DND-41 (cell line): Measurements from ENCODE around the gene SCART1.
"Not testable (repeated sequence)": the region's sequence is repeated elsewhere in the genome, so short reads cannot be mapped to it uniquely, and the experiment has no call there.

Experiments used
- ATAC-seq: fragments of 200-7000 bp; cut with Tn5 transposase; 3 replicates; pipeline ENCODE4 v1.9.1; 2021; ENCODE audit warnings: low read depth; ENCODE audit not compliant: insufficient read depth
- DNase-seq: peaks from one replicate; pipeline ENCODE4 v3.0.0-alpha.2; 2020
- H2AFZ ChIP-seq: 2 replicates; pipeline ENCODE4 v1.6.0; 2012; ENCODE audit warnings: low read depth, low read length
- H3K27ac ChIP-seq: 2 replicates; pipeline ENCODE4 v1.5.1; 2012; ENCODE audit warnings: low read length, inconsistent platforms
- H3K27me3 ChIP-seq: fragments of 200-600 bp; sonication (generic); 2 replicates; pipeline ENCODE4 v1.6.0; 2012; ENCODE audit warnings: low read length, mild to moderate bottlenecking, inconsistent platforms; ENCODE audit not compliant: insufficient read depth, poor library complexity
- H3K36me3 ChIP-seq: 2 replicates; pipeline ENCODE4 v1.5.1; 2012; ENCODE audit warnings: low read length, inconsistent platforms; ENCODE audit not compliant: insufficient read depth
- H3K4me1 ChIP-seq: 2 replicates; pipeline ENCODE4 v1.5.1; 2012; ENCODE audit warnings: mild to moderate bottlenecking, low read length; ENCODE audit not compliant: insufficient read depth
- H3K4me2 ChIP-seq: 2 replicates; pipeline ENCODE4 v1.6.0; 2012; ENCODE audit warnings: mild to moderate bottlenecking, moderate library complexity, low read length, inconsistent platforms; ENCODE audit not compliant: insufficient read depth
- H3K4me3 ChIP-seq, 2 experiments: fragments of 200-600 bp in 1 of 2; shearing (Covaris generic) in 1 of 2; 2 replicates each; pipeline ENCODE4 v1.5.1; 2012 to 2016; ENCODE audit warnings: inconsistent platforms in 2 of 2, low read length in 2 of 2, mild to moderate bottlenecking in 2 of 2, low read depth in 1 of 2, moderate library complexity in 1 of 2
- H3K79me2 ChIP-seq: 2 replicates; pipeline ENCODE4 v1.6.0; 2012; ENCODE audit warnings: low read length, inconsistent platforms; ENCODE audit not compliant: insufficient read depth
- H3K9ac ChIP-seq: 2 replicates; pipeline ENCODE4 v1.6.0; 2012; ENCODE audit warnings: low read depth, mild to moderate bottlenecking, inconsistent platforms, low read length, moderate library complexity
- H3K9me3 ChIP-seq: 2 replicates; pipeline ENCODE4 v1.5.1; 2012; ENCODE audit warnings: low read length, moderate library complexity, mild to moderate bottlenecking, inconsistent platforms; ENCODE audit not compliant: insufficient read depth, severe bottlenecking
- H4K20me1 ChIP-seq: 2 replicates; pipeline ENCODE4 v1.6.0; 2012; ENCODE audit warnings: low read length; ENCODE audit not compliant: insufficient read depth
- CTCF ChIP-seq: IDR thresholded peaks from 2 replicates; pipeline ENCODE4 v1.5.1; 2012; ENCODE audit warnings: borderline replicate concordance, low read length, moderate library complexity, mild to moderate bottlenecking; ENCODE audit not compliant: poor library complexity, severe bottlenecking; ENCODE audit errors: extremely low read depth
- EZH2 ChIP-seq: IDR thresholded peaks from 3 replicates; pipeline ENCODE4 v1.6.1; 2012; ENCODE audit warnings: borderline replicate concordance, low read depth, mild to moderate bottlenecking, moderate library complexity, low read length, inconsistent platforms; ENCODE audit not compliant: severe bottlenecking

Gene SCART1

GRCh38 chr10:133466683-133467275 lies 13.0 kb downstream of the SCART1 start:
- H3K4me1 ChIP-seq = no peaks in the 10 kb centered on the region
- no peaks in the 10 kb centered on the region for H3K79me2 ChIP-seq
- ATAC-seq = no peak
- no peaks in the 10 kb centered on the region for H3K9me3 ChIP-seq
- no peak overlapping the region for H3K27ac ChIP-seq
- H4K20me1 ChIP-seq = no peaks in the 10 kb centered on the region
- no peak for DNase-seq
- H3K9ac ChIP-seq = no peak overlapping the region
- H3K4me2 ChIP-seq = no peak overlapping the region
- H2AFZ ChIP-seq = no peak overlapping the region
- peaks cover 10% of the 10 kb centered on the region; the same call in 1 of the 2 replicates for H3K36me3 ChIP-seq
- no peaks in the 10 kb centered on the region for H3K27me3 ChIP-seq
- TF ChIP-seq CTCF = no peak
- TF ChIP-seq EZH2 = no peak
- H3K4me3 ChIP-seq = no peak overlapping the region

GRCh38 chr10:133467286-133467911 lies 13.7 kb downstream of the SCART1 start:
- no peak overlapping the region for H3K4me2 ChIP-seq
- H3K9ac ChIP-seq = no peak overlapping the region
- H4K20me1 ChIP-seq = no peaks in the 10 kb centered on the region
- no peaks in the 10 kb centered on the region for H3K27me3 ChIP-seq
- no peak overlapping the region for H3K27ac ChIP-seq
- H3K79me2 ChIP-seq = no peaks in the 10 kb centered on the region
- H3K4me1 ChIP-seq = no peaks in the 10 kb centered on the region
- ATAC-seq (no peak), DNase-seq (no peak)
- TF ChIP-seq CTCF (no peak), EZH2 (no peak)
- no peaks in the 10 kb centered on the region for H3K9me3 ChIP-seq
- H3K36me3 ChIP-seq = peaks cover 10% of the 10 kb centered on the region; the same call in 1 of the 2 replicates
- no peak overlapping the region for H2AFZ ChIP-seq
- H3K4me3 ChIP-seq = no peak overlapping the region

- H3K79me2 ChIP-seq, H2AFZ ChIP-seq, H3K27me3 ChIP-seq, ATAC-seq, H3K4me3 ChIP-seq, H3K27ac ChIP-seq, H3K9me3 ChIP-seq, H4K20me1 ChIP-seq, H3K9ac ChIP-seq, H3K4me2 ChIP-seq, DNase-seq, H3K4me1 ChIP-seq: not testable (repeated sequence)
- peaks cover 10% of the 10 kb centered on the region; the same call in 1 of the 2 replicates for H3K36me3 ChIP-seq
Measured at GRCh38 chr10:133469205-133469604, 15.5 kb downstream of the SCART1 start.

GRCh38 chr10:133471300-133472109 lies 17.8 kb downstream of the SCART1 start:
- H4K20me1 ChIP-seq = no peaks in the 10 kb centered on the region
- no peaks in the 10 kb centered on the region for H3K9me3 ChIP-seq
- peaks cover 10% of the 10 kb centered on the region; the same call in 1 of the 2 replicates for H3K36me3 ChIP-seq
- no peaks in the 10 kb centered on the region for H3K79me2 ChIP-seq
- no peak for ATAC-seq
- H3K4me3 ChIP-seq = no peak overlapping the region
- H3K9ac ChIP-seq = no peak overlapping the region
- no peak overlapping the region for H3K4me2 ChIP-seq
- no peak for DNase-seq
- H3K27ac ChIP-seq = no peak overlapping the region
- H3K27me3 ChIP-seq = no peaks in the 10 kb centered on the region
- H3K4me1 ChIP-seq = peaks cover 8% of the 10 kb centered on the region
- no peak for TF ChIP-seq EZH2
- TF ChIP-seq CTCF = no peak
- H2AFZ ChIP-seq = no peak overlapping the region
